NCI-H345 treated with DMSO at 0.1 percent for 48 hours (cell line): ENCODE measurements around the gene CSMD2.
"Not testable (repeated sequence)": the region's sequence is repeated elsewhere in the genome, so short reads cannot be mapped to it uniquely, and the experiment has no call there.

Experiments
- DNase-seq: peaks from one replicate; lab custom pipeline; 2025; ENCODE audit not compliant: unreplicated experiment; lab: John Stamatoyannopoulos, UW

Gene CSMD2

GRCh38 chr1:34164771-34165391 lies at the start of gene CSMD2:
CSMD2 (minus strand) TSS chr1:34165230; CDS start chr1:34165097, 133 bp downstream.
- peak; percentile 30 for DNase-seq

- DNase-seq: peak; percentile 80
Observed at GRCh38 chr1:34213956-34214355, 48.9 kb upstream of the CSMD2 start.

- no peak for DNase-seq
Observed at GRCh38 chr1:34212673-34213072, 47.6 kb upstream of the CSMD2 start.

- no peak for DNase-seq
Observed at GRCh38 chr1:34199927-34200326, 34.9 kb upstream of the CSMD2 start.

- no peak for DNase-seq
Observed at GRCh38 chr1:34192621-34193020, 27.6 kb upstream of the CSMD2 start.

- DNase-seq: no peak
Observed at GRCh38 chr1:34190692-34191091, 25.7 kb upstream of the CSMD2 start.

GRCh38 chr1:34188985-34189384 lies 24.0 kb upstream of the CSMD2 start:
- no peak for DNase-seq

- no peak for DNase-seq
Observed at GRCh38 chr1:34188418-34188817, 23.4 kb upstream of the CSMD2 start.

GRCh38 chr1:34186741-34187494 lies 21.9 kb upstream of the CSMD2 start:
- no peak for DNase-seq

GRCh38 chr1:34183381-34183780 lies 18.4 kb upstream of the CSMD2 start:
- DNase-seq: not testable (repeated sequence)

GRCh38 chr1:34178072-34178471 lies 13.0 kb upstream of the CSMD2 start:
- no peak for DNase-seq

GRCh38 chr1:34176830-34177603 lies 12.0 kb upstream of the CSMD2 start, which contains the start of gene C1orf94:
C1orf94 (plus strand) TSS chr1:34176907; CDS start chr1:34177790, 883 bp downstream.
- DNase-seq: no peak

GRCh38 chr1:34175744-34176143 lies 10.7 kb upstream of the CSMD2 start:
- DNase-seq: no peak

GRCh38 chr1:34167389-34167788 lies 2.4 kb upstream of the CSMD2 start:
- no peak for DNase-seq

GRCh38 chr1:34166625-34167361 lies 1.8 kb upstream of the CSMD2 start:
- DNase-seq: no peak

- DNase-seq: no peak
Observed at GRCh38 chr1:34166191-34166624, 1.2 kb upstream of the CSMD2 start.

- DNase-seq: no peak
Observed at GRCh38 chr1:34165422-34165921, 442 bp upstream of the CSMD2 start.

- peak; percentile 52 for DNase-seq
Observed at GRCh38 chr1:34163792-34164731, 968 bp downstream of the CSMD2 start.

- peak; percentile 47 for DNase-seq
Observed at GRCh38 chr1:34162852-34163766, 1.9 kb downstream of the CSMD2 start.
